Activated T-cell treated with anti-CD3 and anti-CD28 coated beads for 4 hours (primary cell): ENCODE results near the gene NUDT14.

Experiments
- DNase-seq: peaks from one replicate; pipeline ENCODE4 v3.0.0-alpha.2; 2020

Gene NUDT14

GRCh38 chr14:105172476-105172875 is 8.6 kb downstream of the NUDT14 start:
- DNase-seq = no peak

DNA sequence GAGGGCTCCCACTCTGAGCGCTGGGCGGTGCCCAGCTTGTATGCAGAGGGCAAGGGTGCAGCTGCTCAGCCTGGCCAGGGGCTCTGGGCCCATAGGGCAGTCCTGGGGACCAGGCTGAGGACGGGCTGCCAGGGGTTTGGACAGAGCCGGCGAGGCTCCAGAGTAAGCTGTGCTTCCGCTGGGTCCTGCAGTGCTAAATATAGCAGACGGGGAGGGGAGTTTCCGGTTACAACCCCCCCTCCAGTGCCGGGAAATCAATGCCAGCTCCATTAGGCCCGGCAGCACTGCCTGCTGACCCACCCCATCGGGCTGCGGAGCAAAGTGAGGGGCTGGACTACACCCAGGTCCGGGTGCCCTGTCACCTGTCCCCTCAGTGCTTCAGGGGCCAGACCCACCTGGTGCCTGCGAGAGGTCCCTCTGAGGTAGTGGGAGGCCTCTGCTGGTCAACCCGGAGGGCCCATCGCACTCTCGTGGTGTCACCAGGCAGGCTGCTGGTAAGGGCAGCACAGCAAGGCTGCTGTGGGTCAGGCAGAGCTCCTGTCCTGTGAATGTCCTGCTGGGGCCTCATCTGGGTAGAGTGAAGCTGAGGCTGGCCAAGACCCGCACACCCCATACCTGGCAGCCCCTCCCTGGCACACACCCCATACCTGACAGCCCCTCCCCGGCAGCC is 10.0 kb downstream of the NUDT14 start:
- no peak for DNase-seq

GRCh38 chr14:105169776-105170655 is 11.1 kb downstream of the NUDT14 start:
- no peak for DNase-seq

DNA sequence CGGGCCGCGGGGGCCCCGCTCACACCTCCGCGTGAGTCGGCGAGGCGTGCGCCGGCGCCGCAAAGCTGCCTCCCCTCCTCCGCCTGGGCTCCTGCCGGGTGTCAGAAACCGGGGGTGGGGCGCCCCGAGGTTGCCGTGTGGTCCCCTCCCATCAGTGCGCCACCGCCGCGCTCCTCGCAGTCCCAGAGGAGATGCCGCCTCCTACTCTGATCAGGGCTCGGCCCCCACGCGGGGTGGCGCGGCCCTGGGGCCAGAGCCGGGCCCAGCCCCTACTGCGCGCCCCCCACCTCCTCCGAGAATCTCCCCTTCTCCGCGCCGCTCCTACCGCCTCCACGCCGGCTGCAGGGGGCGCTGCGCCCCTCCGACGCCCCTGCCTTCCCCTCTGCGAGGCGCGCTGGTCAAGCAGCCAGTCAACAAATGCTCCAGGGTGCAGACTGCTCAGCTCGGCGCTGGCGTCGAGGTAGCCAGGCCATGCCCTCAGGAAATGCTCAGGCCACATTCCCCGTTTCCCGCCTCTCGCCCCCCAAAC is 12.1 kb downstream of the NUDT14 start:
- peak; percentile 38 for DNase-seq

DNA sequence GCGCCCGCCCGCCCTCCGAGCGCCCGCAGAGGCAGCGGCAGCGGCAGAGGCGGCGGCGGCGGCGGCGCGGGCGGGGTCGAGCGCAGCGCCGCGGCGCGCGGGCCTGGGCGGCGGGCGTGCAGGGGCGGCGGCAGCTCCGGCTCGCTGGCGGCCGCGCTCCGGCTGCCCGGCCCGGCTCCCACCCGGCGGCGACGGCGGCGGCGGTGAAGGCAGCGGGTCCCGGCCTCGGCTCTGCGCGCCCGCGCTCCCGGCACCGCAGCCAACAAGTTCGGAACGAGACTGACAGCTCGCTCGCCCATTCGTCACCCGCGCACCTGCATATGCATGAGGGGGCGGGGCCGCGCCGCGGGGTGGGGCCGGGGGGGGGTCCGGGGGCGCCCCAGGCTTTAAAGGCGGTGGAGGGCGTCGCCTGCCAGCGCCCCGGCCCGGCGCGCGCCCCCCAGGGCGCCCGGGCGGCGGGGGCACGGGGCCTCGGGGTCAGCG is 12.6 kb downstream of the NUDT14 start, which contains the start of gene JAG2:
JAG2 (minus strand) TSS at position 281 of the 483 bp plus-strand sequence. CDS start 356 bp downstream, outside the sequence.
- peak; percentile 33 for DNase-seq

DNA sequence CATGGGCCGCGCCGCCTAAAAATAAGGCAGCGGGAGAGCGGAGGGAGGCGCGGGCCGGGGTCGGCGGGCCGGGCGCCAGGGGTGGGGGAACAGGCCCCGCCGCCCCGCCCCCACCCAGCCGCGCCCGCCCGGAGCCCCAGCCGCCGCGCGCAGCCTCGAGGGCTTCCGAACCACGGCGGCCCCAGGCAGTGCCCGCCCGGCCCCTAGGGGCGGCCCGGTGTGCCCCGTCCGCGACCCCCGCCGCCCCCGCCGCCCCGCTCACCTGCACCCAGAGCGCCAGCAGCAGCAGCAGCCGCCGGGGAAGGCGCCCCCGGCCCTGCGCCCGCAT is 13.1 kb downstream of the NUDT14 start:
- DNase-seq = no peak

DNA sequence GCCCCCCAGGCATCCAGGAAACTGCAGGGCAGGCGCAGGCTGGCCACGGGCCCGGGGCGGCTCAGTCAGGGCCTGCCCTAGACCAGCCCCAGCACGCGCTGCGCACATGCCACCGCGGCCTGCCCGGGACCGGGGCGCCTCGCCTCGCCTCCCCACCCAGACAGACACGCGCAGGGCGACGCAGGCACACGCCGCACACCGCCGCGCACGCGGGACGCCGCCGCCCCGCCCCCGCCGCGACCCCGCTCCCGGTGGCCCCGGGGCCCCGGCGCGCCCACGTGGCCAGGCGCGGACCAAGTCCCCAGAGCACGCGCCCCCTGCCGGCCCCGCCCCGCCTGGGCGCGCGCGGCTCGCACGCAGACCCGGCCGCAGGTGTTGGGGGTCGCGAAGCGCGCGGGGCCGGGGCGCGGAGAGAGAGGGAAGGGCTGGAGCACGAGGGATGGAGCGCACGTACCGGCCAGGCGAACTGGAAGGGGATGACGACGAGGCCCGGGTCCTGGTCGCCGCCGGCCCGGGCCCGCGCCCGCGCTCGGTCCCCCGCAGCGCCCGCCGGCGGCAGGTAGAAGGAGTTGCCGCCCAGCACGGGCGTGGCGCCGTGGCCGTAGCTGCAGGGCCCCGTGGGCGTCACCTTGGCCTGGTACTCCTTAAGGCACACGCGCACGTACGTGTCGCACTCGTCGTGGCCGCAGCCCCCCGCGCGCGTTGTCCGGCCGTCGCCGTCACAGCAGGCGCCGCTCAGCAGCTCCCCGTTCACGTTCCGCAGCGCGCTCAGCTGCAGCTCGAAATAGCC is 13.6 kb downstream of the NUDT14 start:
- DNase-seq = no peak

- no peak for DNase-seq
Measured at GRCh38 chr14:105166571-105167302, 14.4 kb downstream of the NUDT14 start.

- no peak for DNase-seq
Measured at GRCh38 chr14:105165761-105166485, 15.2 kb downstream of the NUDT14 start.

DNA sequence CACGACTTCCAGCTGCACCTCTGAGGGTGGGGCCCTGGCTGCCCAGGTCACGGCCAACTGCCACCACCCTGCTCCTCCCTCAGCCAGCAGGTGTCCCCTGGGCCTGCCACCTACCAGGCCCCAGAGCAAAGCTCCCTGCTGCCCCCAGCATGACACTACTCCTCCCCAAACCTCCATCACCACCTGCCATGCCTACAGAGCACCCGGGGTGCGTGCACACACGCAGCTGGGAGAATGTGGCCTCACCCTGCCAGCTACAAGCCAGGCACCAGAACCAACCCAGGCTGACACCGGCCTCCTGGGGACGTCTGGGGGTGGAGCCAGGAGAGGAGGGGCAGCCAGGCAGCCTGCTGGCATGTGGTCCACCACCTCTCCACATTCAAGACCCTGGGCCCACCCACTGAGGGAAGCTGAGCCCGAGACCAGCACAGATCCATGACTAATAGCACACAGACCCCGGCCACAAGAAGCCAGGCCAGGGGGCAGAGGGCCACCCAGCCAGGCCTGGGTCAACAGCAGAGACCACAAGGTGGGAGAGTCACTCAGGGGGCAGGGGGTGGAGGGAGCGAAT is 15.9 kb downstream of the NUDT14 start:
- DNase-seq = no peak

DNA sequence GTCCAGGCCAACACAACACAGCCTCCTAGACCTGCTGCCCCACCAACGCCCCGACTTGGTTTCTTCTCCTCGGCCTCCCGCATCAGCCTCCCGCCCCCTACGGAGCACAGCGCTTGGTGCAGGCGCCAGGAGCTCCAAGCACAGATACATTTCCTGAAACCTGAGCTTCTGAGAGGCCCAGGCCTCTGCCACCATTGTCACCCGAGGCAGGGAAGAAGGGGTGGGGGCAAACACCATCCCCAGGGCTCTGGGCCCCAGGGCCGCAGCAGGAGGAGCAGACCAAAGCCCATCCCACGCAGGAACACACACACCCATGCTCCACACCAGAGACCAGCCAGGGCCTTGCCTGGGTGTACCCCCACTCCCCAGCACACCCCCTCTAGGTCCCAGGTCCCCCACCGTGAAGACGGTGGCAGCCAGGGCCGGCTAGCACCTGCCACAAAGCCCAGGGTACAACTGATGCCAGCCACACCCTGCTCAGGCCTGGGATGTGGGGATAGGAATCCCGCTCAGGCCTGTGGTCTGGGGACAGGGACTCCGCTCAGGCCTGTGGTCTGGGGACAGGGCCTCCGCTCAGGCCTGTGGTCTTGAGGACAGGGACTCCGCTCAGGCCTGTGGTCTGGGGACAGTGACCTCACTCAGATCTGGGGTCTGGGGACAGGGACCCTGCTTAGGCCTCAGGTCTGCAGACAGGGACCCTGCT is 17.9 kb downstream of the NUDT14 start:
- DNase-seq = no peak

DNA sequence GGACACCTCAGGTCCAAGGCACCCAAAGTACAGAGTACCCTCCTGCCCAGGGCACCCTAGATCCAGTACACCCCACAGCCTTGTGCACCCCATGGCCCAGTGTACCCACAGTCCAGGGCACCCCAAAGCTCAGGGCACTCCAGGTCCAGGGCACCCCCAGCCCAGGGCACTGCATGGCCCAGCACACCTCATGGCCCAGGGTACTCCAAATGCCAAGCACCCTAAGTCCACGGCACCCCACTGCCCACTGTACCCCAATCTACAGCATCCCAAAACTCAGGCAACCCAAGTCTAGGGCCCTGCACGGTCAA is 18.5 kb downstream of the NUDT14 start:
- no peak for DNase-seq

DNA sequence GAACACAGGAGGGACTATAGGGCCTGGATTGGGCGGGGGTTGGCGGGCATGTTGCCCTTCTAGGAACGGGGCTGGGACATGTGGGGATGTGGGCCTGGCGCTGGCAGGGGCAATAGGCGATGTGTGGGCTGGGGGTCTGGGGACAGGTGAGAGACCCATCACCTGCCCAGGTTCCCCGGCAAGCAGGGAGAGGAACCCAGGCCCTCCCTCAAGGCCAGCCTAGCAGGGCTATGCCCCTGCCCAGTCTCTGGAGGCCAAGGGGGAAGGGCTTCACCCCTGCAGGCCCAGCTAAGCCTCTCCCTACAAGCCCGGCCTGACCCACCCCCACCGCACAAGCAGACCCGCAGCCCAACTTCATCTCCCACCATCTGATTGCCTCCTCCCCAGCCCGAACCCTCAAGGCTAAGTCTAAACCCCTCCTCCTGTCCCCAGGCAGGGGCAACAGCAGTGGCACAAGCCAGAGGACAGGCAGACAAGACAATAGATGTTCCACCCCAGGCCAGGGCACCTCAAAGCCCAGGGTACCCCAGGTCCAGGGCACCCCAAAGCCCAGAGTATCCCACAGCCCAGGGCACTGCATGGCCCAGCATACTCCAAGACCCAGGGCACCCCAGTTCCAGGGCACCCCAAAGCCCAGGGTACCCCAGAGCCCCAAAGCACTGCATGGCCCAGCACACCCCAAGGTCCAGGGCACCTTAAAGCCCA is 19.0 kb downstream of the NUDT14 start:
- DNase-seq = no peak

GRCh38 chr14:105161309-105161708 is 19.8 kb downstream of the NUDT14 start:
- no peak for DNase-seq

DNA sequence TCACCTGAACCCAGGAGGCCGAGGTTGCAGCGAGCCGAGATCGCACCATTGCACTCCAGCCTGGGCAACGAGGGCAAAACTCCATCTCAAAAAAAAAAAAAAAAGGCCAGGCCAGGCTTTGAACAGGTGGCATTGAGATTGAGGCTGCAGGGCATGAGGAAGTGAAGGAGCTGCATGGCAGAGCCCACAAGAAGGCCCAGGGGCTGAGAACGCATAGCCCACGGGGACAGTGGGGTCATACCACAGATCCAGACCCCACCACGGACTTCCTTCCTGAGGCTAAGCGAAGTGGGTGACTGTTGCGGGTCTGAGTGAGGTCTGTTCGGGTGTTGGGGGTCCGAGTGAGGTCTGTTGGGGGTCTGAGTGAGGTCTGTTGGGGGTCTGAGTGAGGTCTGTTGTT is 20.3 kb downstream of the NUDT14 start:
- no peak for DNase-seq

DNA sequence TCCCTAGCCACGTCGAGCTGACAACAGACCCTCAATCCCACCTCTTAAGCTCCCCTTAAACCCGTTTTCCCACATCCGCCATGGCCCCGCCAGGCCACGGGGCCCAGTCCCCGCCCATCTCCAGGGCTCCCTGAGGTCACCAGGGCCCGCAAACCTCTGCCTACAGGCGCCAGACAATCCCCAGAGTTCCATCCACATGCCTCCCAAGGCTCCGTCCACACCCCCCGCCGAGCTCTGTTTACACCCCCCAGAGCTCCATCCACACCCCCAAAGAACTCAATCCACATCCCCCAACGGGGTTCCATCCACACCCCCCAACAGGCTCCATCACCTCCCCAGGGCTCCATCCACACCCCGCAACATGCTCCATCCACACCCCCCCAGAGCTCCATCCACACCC is 21.8 kb downstream of the NUDT14 start:
- DNase-seq = no peak

DNA sequence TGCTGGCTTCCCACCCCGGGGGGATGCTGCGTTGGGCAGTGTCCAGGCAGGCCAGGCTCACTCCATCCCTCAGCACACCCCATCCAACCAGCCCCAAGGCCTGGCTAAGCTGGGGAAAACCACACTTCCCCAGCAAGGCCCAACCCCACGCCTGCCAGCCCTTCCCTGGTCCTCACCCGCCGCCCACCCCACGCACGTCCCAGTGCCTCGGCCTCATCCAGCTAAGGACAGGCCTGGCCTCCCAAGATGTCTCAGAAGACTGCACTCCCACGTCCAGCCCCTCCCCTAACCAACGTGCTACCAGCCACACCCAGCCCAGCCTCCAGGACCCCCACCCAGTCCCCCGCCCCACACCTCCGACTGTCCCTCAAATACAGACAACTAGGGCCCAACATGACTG is 22.3 kb downstream of the NUDT14 start:
- no peak for DNase-seq

- DNase-seq = no peak
Measured at GRCh38 chr14:105157872-105158271, 23.2 kb downstream of the NUDT14 start.

DNA sequence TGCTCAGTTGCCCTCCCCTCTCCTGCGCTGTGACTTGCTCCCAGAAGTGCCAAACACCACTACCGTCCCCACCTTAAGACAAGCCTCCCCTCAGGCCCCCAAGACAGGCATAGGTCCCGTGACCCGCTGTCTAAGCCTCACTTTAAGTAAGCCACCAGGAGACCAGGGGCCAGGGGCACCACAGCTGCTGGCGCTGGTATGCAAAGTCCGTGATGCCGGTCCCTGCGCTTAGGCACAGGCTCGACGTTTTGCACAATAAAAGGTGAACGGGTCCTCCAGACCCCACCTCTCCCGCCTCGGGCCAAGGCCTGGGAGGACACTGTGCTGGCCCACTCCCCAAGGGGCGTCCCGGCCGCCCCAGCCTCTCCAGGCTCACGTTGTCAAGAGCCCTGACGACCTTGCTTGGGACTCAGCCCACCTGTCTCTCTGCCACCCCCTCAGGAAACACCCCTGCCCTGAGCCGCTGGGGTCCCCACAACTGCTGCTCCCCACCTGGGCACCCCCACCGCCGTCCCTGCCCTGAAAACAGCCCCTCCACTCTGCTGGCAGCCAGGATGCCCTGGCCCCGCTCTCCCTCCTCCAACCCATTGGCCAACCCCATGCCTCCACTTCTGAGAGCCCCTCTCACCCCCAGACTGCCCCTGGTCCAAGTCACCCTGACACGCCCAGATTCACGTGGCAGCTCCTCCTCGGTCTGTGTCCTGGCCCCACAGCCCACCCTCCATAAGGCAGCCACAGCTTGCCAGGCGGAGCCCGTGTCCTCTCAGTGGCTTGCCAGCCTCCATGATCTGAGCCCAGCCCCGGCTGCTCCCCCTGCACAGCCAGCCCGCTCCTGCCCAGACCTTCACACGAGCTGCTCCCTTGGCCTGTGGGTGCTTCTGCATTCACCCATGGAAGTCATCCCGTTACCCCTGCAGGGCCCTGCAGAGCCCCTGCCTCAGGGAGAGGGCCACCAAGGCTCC is 24.4 kb downstream of the NUDT14 start:
- no peak for DNase-seq
